Smooth muscle cell (in vitro differentiated cells): ENCODE data around the gene ITIH3. TPM values are rescaled to one million over a fixed set of nuclear protein-coding genes. Genes with fewer than 3 reads are reported as not detected.
"Not testable (repeated sequence)": the region's sequence is repeated elsewhere in the genome, so short reads cannot be mapped to it uniquely, and the experiment has no call there.

Source experiments
- DNase-seq: peaks from one replicate; lab custom pipeline; 2025; ENCODE audit not compliant: unreplicated experiment; lab: John Stamatoyannopoulos, UW
- H2AFZ ChIP-seq: fragments of 200-600 bp; sonication (generic); 2 replicates; pipeline ENCODE4 v1.6.0; 2016; ENCODE audit warnings: antibody characterized with exemption, low read depth, mild to moderate bottlenecking
- H3F3A ChIP-seq: fragments of 200-600 bp; sonication (generic); 2 replicates; pipeline ENCODE4 v1.6.0; 2017; ENCODE audit warnings: antibody characterized with exemption, low read depth
- H3K27ac ChIP-seq: fragments of 200-600 bp; sonication (generic); 2 replicates; pipeline ENCODE4 v1.5.1; 2016; ENCODE audit warnings: low read depth, mild to moderate bottlenecking
- H3K27me3 ChIP-seq: fragments of 200-600 bp; sonication (generic); 2 replicates; pipeline ENCODE4 v1.6.1; 2016; ENCODE audit warnings: low read depth, mild to moderate bottlenecking
- H3K36me3 ChIP-seq: fragments of 200-600 bp; sonication (generic); 2 replicates; pipeline ENCODE4 v1.5.1; 2016; ENCODE audit warnings: low read depth
- H3K4me1 ChIP-seq: fragments of 200-600 bp; sonication (generic); 2 replicates; pipeline ENCODE4 v1.5.1; 2016; ENCODE audit warnings: low read depth
- H3K4me2 ChIP-seq: fragments of 200-600 bp; sonication (generic); 2 replicates; pipeline ENCODE4 v1.6.0; 2016; ENCODE audit warnings: mild to moderate bottlenecking
- H3K4me3 ChIP-seq: fragments of 200-600 bp; sonication (generic); 2 replicates; pipeline ENCODE4 v1.5.1; 2016; ENCODE audit warnings: mild to moderate bottlenecking
- H3K79me2 ChIP-seq: fragments of 200-600 bp; sonication (generic); 2 replicates; pipeline ENCODE4 v1.6.0; 2016; ENCODE audit warnings: low read depth, mild to moderate bottlenecking
- H3K9ac ChIP-seq: fragments of 200-600 bp; sonication (generic); 2 replicates; pipeline ENCODE4 v1.6.0; 2016; ENCODE audit warnings: low read depth
- H3K9me3 ChIP-seq: fragments of 200-600 bp; sonication (generic); replicated peaks from 2 replicates; pipeline ENCODE4 v1.5.1; 2016; ENCODE audit warnings: low read depth
- H4K20me1 ChIP-seq: fragments of 200-600 bp; sonication (generic); 2 replicates; pipeline ENCODE4 v1.6.0; 2016; ENCODE audit warnings: low read depth
- WGBS: methylation state at CpG from one replicate; pipeline ENCODE4 v1.1.7; 2016; ENCODE audit warnings: low lambda C conversion rate; 5-methylcytosine and 5-hydroxymethylcytosine counted together
- polyA plus RNA-seq: library from polyadenylated mRNA; unstranded; fragments of >200 nt; fragmentation: Nextera tagmentation; extraction: Ambion mirVana; gene quantifications from 2 replicates; pipeline ENCODE4 v1.2.1, GENCODE V29; 2016
- total RNA-seq: library from RNA; depleted of rRNA; stranded (reverse); fragments of >200 nt; gene quantifications from 2 replicates; pipeline ENCODE4 v1.2.3, GENCODE V29; 2014
- TF ChIP-seq, protein P1 (sequence below): fragments of 200-600 bp; sonication (generic); IDR thresholded peaks from 2 replicates; pipeline ENCODE4 v1.5.1; 2017; ENCODE audit warnings: borderline replicate concordance, mild to moderate bottlenecking, antibody characterized with exemption; ENCODE audit not compliant: insufficient read depth, poor library complexity, severe bottlenecking

ITIH3 gene
- total and polyA plus RNA-seq, 2 experiments from 2014 or later, result not detected

DNA sequence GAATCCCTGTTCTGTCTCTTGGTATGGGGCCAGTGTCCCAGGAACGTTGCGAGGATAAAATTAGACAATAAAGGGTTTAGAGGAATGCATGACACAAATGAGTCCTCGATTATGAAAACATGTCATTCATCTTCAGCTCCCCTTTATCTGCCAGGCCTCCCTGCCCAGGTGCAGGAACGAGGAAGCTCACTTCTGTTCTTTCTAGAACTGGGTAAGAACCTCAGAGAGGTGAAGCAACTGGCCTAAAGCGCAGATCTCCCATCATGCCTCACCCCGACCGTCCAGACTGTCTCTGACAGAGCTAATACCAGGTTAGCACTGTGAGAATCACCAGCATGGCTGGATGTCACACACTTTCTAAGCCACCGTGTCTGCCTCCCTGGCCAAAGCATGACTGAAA lies 18.7 kb upstream of the ITIH3 start:
- no peaks in the 10 kb centered on the region for H3K36me3 ChIP-seq
- H3K9me3 ChIP-seq, result no peaks in the 10 kb centered on the region
- no peaks in the 10 kb centered on the region for H4K20me1 ChIP-seq
- no peaks in the 10 kb centered on the region for H3K79me2 ChIP-seq
- H3F3A ChIP-seq, result no peaks in the 10 kb centered on the region
- no peak overlapping the region for H3K4me2 ChIP-seq
- no peak overlapping the region for H3K27ac ChIP-seq
- H3K4me1 ChIP-seq, result no peaks in the 10 kb centered on the region
- H2AFZ ChIP-seq, result no peak overlapping the region
- TF ChIP-seq, protein P1, sequence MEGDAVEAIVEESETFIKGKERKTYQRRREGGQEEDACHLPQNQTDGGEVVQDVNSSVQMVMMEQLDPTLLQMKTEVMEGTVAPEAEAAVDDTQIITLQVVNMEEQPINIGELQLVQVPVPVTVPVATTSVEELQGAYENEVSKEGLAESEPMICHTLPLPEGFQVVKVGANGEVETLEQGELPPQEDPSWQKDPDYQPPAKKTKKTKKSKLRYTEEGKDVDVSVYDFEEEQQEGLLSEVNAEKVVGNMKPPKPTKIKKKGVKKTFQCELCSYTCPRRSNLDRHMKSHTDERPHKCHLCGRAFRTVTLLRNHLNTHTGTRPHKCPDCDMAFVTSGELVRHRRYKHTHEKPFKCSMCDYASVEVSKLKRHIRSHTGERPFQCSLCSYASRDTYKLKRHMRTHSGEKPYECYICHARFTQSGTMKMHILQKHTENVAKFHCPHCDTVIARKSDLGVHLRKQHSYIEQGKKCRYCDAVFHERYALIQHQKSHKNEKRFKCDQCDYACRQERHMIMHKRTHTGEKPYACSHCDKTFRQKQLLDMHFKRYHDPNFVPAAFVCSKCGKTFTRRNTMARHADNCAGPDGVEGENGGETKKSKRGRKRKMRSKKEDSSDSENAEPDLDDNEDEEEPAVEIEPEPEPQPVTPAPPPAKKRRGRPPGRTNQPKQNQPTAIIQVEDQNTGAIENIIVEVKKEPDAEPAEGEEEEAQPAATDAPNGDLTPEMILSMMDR, result no peak
- no peak for DNase-seq
- WGBS, result 81% methylated on average over 8 of the region's 8 CpGs
- no peak overlapping the region for H3K4me3 ChIP-seq
- no peak overlapping the region for H3K9ac ChIP-seq
- peaks cover 3% of the 10 kb centered on the region for H3K27me3 ChIP-seq

DNA sequence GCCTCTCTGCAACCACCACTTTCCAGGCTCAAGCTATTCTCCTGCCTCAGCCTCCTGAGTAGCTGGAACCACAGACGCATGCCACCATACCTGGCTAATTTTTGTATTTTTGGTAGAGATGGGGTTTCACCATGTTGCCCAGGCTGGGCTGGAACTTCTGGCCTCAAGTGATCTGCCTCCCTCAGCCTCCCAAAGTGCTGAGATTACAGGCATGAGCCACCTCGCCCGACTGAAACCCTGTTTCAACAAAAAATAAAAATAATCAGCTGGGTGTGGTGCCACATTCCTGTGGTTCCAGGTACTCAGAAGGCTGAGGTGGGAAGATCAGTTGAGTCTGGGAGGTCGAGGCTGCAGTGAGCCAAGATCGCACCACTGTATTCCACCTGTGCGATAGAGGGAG lies 18.1 kb upstream of the ITIH3 start:
- not testable (repeated sequence) for H3K4me2 ChIP-seq, H3K4me3 ChIP-seq, H3K9me3 ChIP-seq, H3K27ac ChIP-seq, H3K36me3 ChIP-seq, H3K27me3 ChIP-seq, H3K4me1 ChIP-seq, H2AFZ ChIP-seq, H3K79me2 ChIP-seq, DNase-seq, H4K20me1 ChIP-seq, H3F3A ChIP-seq, H3K9ac ChIP-seq
- WGBS, result 81% methylated on average over 6 of the region's 6 CpGs

DNA sequence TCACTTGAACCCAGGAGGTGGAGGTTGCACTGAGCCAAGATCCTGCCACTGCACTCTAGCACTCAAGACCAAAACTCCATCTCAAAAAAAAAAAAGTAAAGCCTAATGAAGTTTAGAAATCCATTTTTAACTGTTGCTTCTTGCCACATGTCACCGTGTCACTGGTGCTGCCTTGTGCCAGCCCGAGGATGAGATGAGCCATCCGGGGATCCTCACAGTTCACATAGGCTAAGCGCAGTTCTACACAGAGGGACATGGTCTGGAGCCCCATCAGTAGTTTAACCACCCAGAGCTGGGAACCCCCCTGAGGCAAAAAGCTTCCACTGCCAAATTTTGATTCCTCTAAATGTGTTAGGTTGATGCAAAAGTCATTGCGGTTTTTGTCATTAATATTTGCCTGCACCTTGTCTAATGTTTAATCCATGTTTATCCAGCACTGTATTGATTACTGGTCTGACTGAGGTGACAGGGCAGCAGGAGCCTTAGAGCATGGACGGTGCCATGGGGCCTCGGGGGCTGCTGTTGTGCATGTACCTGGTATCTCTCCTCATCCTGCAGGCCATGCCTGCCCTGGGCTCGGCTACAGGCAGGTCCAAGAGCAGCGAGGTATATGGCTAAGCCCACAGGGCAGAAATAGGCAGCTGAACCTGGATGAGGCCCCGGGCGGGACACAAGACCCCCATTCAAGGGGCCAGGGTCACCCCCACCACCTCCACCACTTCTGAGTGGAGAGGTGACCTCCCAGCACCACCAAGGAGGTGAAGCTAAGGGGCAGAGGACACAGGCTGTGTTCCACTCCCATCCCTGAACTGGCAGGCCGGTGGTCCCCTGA lies 17.3 kb upstream of the ITIH3 start, which contains the start of gene ITIH1:
Gene ITIH1 (plus strand): TSS at position 473 of the 832 bp plus-strand sequence. CDS start 17 bp downstream, at position 490.
- no peak within 1 kb of the TSS for H2AFZ ChIP-seq
- no peaks in the 10 kb centered on the region for H3K9me3 ChIP-seq
- peaks cover 17% of the 10 kb centered on the region for H3K27me3 ChIP-seq
- 88% methylated on average over 12 of the region's 12 CpGs for WGBS
- H3K27ac ChIP-seq, result no peak within 1 kb of the TSS
- no peak within 1 kb of the TSS for H3K9ac ChIP-seq
- TF ChIP-seq, protein P1, result no peak
- H4K20me1 ChIP-seq, result no peaks in the 10 kb centered on the region
- H3K79me2 ChIP-seq, result no peaks in the 10 kb centered on the region
- H3K4me2 ChIP-seq, result no peak within 1 kb of the TSS
- H3K36me3 ChIP-seq, result no peaks in the 10 kb centered on the region
- DNase-seq, result no peak
- H3K4me3 ChIP-seq, result no peak within 1 kb of the TSS
- H3F3A ChIP-seq, result no peaks in the 10 kb centered on the region
- no peaks in the 10 kb centered on the region for H3K4me1 ChIP-seq

DNA sequence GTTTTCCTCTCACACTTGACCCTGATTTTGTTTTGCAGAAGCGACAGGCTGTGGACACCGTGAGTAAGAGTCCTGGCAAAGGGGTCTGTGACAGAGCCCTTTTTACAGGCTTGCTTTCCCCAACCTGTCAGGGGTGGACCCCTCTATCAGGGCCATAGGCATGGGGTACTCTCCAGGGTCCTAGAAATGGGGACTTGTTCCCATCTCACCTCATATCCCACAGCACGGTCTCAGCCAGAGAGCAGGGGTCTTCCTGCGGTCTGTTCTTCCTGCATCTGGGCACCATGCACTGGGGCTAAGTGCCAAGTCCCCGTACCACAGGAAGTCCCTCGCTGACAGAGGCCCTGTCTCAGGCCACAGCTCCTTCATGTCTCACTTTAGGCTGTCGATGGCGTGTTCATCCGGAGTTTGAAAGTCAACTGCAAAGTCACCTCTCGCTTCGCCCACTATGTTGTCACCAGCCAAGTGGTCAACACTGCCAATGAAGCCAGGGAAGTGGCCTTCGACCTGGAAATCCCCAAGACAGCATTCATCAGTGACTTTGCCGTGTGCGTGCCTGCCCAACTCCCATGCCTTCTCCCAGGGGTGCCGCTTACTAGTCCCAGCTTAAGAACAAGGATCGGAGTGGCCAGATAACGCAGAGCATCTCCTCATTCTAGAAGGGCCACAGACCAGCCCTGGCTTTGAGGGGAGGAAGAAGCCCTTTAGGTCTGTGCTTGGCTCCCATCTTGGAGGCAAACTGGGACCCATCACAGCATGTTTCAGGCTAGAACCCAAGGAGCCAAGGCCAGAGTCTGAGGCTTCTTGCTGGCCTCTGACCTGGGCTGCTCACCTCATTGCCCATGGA lies 16.4 kb upstream of the ITIH3 start:
- no peaks in the 10 kb centered on the region for H3K9me3 ChIP-seq
- no peaks in the 10 kb centered on the region for H3K79me2 ChIP-seq
- no peak overlapping the region for H3K4me3 ChIP-seq
- no peak overlapping the region for H3K4me2 ChIP-seq
- no peak overlapping the region for H2AFZ ChIP-seq
- peaks cover 26% of the 10 kb centered on the region for H3K27me3 ChIP-seq
- H3K9ac ChIP-seq, result no peak overlapping the region
- no peaks in the 10 kb centered on the region for H3K36me3 ChIP-seq
- TF ChIP-seq, protein P1, result no peak
- no peaks in the 10 kb centered on the region for H3K4me1 ChIP-seq
- 93% methylated on average over 17 of the region's 17 CpGs for WGBS
- no peaks in the 10 kb centered on the region for H3F3A ChIP-seq
- H3K27ac ChIP-seq, result no peak overlapping the region
- no peaks in the 10 kb centered on the region for H4K20me1 ChIP-seq
- no peak for DNase-seq
